ENCODE measurements around the gene TENM4. TPM values are rescaled to one million over a fixed set of nuclear protein-coding genes. Genes with fewer than 3 reads are reported as not detected.

Gene TENM4
- polyA plus RNA-seq, 1 of the 3 experiments (the other 2 are of a cell fraction), result 16.7 TPM

- Histone ChIP-seq H3K4me2 (no peak overlapping the region), H3K36me3 (replicated peaks in 1 of 2; ENCODE audit: control insufficient read depth in 1 of 2, insufficient read depth in 2 of 2, low read length in 1 of 2) (peaks cover 0 to 19% of the 10 kb centered on the region in 2 experiments), H3K4me1 (ENCODE audit: control insufficient read depth in 1 of 2, insufficient read depth in 2 of 2, low read depth in 1 of 2, low read length in 1 of 2) (peaks cover 0 to 67% of the 10 kb centered on the region in 2 experiments; a peak in 2 of 4 replicates), H2AFZ (ENCODE audit: low read depth) (no peak overlapping the region), H3K9ac (no peak overlapping the region), H3K9me3 (no peaks in the 10 kb centered on the region), H3K9me2 (no peaks in the 10 kb centered on the region), H3K4me3 (ENCODE audit: low read depth in 2 of 2, low read length in 1 of 2) (no peak overlapping the region), H4K20me1 (ENCODE audit: insufficient read depth) (no peaks in the 10 kb centered on the region), H3K27ac (ENCODE audit: low read depth in 2 of 2, low read length in 1 of 2) (peak overlapping the region in 1 of 2 experiments; percentile 100; a peak in 2 of 4 replicates), H3K79me2 (ENCODE audit: insufficient read depth) (no peaks in the 10 kb centered on the region), H3K27me3 (ENCODE audit: insufficient read depth) (no peaks in the 10 kb centered on the region), H3F3A (replicated peaks; ENCODE audit: insufficient read depth) (no peaks in the 10 kb centered on the region)
- TF ChIP-seq TCF12 (IDR thresholded peaks at IDR 0.05) (no peak), POLR2AphosphoS5 (IDR thresholded peaks at IDR 0.05; ENCODE audit: low read depth, low read length) (no peak), FOXM1 (IDR thresholded peaks at IDR 0.05; ENCODE audit: low read depth) (no peak), GATA2 (CRISPR knock-in tag; IDR thresholded peaks at IDR 0.05) (no peak), USF2 (IDR thresholded peaks at IDR 0.05; ENCODE audit: borderline replicate concordance, low read depth, low read length) (no peak), RCOR1 (IDR thresholded peaks at IDR 0.05; ENCODE audit: low read length) (no peak)
- TF ChIP-seq, protein P1, sequence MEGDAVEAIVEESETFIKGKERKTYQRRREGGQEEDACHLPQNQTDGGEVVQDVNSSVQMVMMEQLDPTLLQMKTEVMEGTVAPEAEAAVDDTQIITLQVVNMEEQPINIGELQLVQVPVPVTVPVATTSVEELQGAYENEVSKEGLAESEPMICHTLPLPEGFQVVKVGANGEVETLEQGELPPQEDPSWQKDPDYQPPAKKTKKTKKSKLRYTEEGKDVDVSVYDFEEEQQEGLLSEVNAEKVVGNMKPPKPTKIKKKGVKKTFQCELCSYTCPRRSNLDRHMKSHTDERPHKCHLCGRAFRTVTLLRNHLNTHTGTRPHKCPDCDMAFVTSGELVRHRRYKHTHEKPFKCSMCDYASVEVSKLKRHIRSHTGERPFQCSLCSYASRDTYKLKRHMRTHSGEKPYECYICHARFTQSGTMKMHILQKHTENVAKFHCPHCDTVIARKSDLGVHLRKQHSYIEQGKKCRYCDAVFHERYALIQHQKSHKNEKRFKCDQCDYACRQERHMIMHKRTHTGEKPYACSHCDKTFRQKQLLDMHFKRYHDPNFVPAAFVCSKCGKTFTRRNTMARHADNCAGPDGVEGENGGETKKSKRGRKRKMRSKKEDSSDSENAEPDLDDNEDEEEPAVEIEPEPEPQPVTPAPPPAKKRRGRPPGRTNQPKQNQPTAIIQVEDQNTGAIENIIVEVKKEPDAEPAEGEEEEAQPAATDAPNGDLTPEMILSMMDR (IDR thresholded peaks at IDR 0.05), result no peak
- TF ChIP-seq, protein P2, sequence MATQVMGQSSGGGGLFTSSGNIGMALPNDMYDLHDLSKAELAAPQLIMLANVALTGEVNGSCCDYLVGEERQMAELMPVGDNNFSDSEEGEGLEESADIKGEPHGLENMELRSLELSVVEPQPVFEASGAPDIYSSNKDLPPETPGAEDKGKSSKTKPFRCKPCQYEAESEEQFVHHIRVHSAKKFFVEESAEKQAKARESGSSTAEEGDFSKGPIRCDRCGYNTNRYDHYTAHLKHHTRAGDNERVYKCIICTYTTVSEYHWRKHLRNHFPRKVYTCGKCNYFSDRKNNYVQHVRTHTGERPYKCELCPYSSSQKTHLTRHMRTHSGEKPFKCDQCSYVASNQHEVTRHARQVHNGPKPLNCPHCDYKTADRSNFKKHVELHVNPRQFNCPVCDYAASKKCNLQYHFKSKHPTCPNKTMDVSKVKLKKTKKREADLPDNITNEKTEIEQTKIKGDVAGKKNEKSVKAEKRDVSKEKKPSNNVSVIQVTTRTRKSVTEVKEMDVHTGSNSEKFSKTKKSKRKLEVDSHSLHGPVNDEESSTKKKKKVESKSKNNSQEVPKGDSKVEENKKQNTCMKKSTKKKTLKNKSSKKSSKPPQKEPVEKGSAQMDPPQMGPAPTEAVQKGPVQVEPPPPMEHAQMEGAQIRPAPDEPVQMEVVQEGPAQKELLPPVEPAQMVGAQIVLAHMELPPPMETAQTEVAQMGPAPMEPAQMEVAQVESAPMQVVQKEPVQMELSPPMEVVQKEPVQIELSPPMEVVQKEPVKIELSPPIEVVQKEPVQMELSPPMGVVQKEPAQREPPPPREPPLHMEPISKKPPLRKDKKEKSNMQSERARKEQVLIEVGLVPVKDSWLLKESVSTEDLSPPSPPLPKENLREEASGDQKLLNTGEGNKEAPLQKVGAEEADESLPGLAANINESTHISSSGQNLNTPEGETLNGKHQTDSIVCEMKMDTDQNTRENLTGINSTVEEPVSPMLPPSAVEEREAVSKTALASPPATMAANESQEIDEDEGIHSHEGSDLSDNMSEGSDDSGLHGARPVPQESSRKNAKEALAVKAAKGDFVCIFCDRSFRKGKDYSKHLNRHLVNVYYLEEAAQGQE (IDR thresholded peaks at IDR 0.05; ENCODE audit: low read depth, low read length), result no peak
- DNase-seq, result no peak
- CTCF ChIA-PET, result no interaction called here
- POLR2A ChIA-PET, result no interaction called here
- 90% methylated on average over 6 of the region's 6 CpGs for WGBS (ENCODE audit: low lambda C conversion rate)
These were observed 696.6 kb downstream of the TENM4 start for GRCh38 chr11:78744202-78744601.

GRCh38 chr11:78742430-78742829 is 698.4 kb downstream of the TENM4 start:
- no peaks in the 10 kb centered on the region for H3K27me3 ChIP-seq (ENCODE audit: insufficient read depth)
- no peaks in the 10 kb centered on the region for H3K9me3 ChIP-seq
- H3K9ac ChIP-seq, result no peak overlapping the region
- ChIA-PET CTCF (interaction anchor here (0.8 to 1.1 kb wide), 2 partner anchors 56 to 219 kb away, joined by 3 read pairs; no protein-coding TSS in a partner anchor), POLR2A (no interaction called here)
- H3K4me1 ChIP-seq (ENCODE audit: control insufficient read depth in 1 of 2, insufficient read depth in 2 of 2, low read depth in 1 of 2, low read length in 1 of 2), result peaks cover 0 to 63% of the 10 kb centered on the region in 2 experiments; a peak in 2 of 4 replicates
- no peak for DNase-seq
- no peaks in the 10 kb centered on the region for H4K20me1 ChIP-seq (ENCODE audit: insufficient read depth)
- H3K79me2 ChIP-seq (ENCODE audit: insufficient read depth), result no peaks in the 10 kb centered on the region
- H3K36me3 ChIP-seq (replicated peaks in 1 of 2; ENCODE audit: control insufficient read depth in 1 of 2, insufficient read depth in 2 of 2, low read length in 1 of 2), result peaks cover 7 to 20% of the 10 kb centered on the region in 2 experiments
- H3F3A ChIP-seq (replicated peaks; ENCODE audit: insufficient read depth), result no peaks in the 10 kb centered on the region
- H3K9me2 ChIP-seq, result no peaks in the 10 kb centered on the region
- peak overlapping the region in 1 of 2 experiments; percentile 100; a peak in 2 of 4 replicates for H3K27ac ChIP-seq (ENCODE audit: low read depth in 2 of 2, low read length in 1 of 2)
- no peak overlapping the region for H3K4me3 ChIP-seq (ENCODE audit: low read depth in 2 of 2, low read length in 1 of 2)
- WGBS (ENCODE audit: low lambda C conversion rate), result 33% methylated on average over 6 of the region's 6 CpGs
- H2AFZ ChIP-seq (ENCODE audit: low read depth), result no peak overlapping the region
- H3K4me2 ChIP-seq, result no peak overlapping the region
- no peak for TF ChIP-seq GATA2 (CRISPR knock-in tag; IDR thresholded peaks at IDR 0.05)
- TF ChIP-seq FOSL2 (IDR thresholded peaks at IDR 0.05; ENCODE audit: borderline replicate concordance, low read depth), result no peak
- TF ChIP-seq, protein P3, sequence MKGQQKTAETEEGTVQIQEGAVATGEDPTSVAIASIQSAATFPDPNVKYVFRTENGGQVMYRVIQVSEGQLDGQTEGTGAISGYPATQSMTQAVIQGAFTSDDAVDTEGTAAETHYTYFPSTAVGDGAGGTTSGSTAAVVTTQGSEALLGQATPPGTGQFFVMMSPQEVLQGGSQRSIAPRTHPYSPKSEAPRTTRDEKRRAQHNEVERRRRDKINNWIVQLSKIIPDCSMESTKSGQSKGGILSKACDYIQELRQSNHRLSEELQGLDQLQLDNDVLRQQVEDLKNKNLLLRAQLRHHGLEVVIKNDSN (IDR thresholded peaks at IDR 0.05; ENCODE audit: borderline replicate concordance, low read depth), result no peak
- no peak for TF ChIP-seq ZBTB33 (IDR thresholded peaks at IDR 0.05; ENCODE audit: borderline replicate concordance, low read depth)
- TF ChIP-seq, protein P4, sequence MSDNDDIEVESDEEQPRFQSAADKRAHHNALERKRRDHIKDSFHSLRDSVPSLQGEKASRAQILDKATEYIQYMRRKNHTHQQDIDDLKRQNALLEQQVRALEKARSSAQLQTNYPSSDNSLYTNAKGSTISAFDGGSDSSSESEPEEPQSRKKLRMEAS (IDR thresholded peaks at IDR 0.05; ENCODE audit: low read depth), result no peak
- no peak for TF ChIP-seq YY1 (IDR thresholded peaks at IDR 0.05; ENCODE audit: low read depth)
- no peak for TF ChIP-seq RFX5 (IDR thresholded peaks at IDR 0.05; ENCODE audit: low read length)
- no peak for TF ChIP-seq ELF1 (IDR thresholded peaks at IDR 0.05)
- TF ChIP-seq EP300 (IDR thresholded peaks at IDR 0.05; ENCODE audit: borderline replicate concordance in 1 of 2, low read depth in 1 of 2, low read length in 1 of 2), result 0 out of 4 replicates have a peak, but pooled peaks of 1 of the 2 experiments have one; percentile 8
- no peak for TF ChIP-seq FOXJ3 (CRISPR knock-in tag; IDR thresholded peaks at IDR 0.05)

Data from SK-N-SH (cell line).